HEK293 (cell line): ENCODE data around the gene KIFC1.

Experiments
- CTCF ChIA-PET: fragments of 350-600 bp; formaldehyde crosslinking; extraction: SDS; loops from one replicate; lab custom pipeline; 2021; ENCODE audit warnings: antibody characterized with exemption; lab: Yijun Ruan, JAX
- POLR2A ChIA-PET: fragments of 300-600 bp; formaldehyde crosslinking; extraction: SDS; loops from one replicate; lab custom pipeline; 2020; ENCODE audit warnings: antibody characterized with exemption, inconsistent platforms; lab: Yijun Ruan, JAX
- H3K27ac ChIP-seq: fragments of 200-500 bp; sonication (Bioruptor generic); 2 replicates; pipeline ENCODE4 v1.5.1; 2014; ENCODE audit warnings: low read depth, low read length, control low read depth, inconsistent platforms; ENCODE audit errors: extremely low read depth
- H3K36me3 ChIP-seq, 2 experiments: fragments of 200-500 bp in 1 of 2; sonication (Bioruptor generic) in 1 of 2; 1 replicate in 1 of 2; 2 replicates in 1 of 2; pipeline ENCODE4 v1.5.1; 2014 to 2017; ENCODE audit warnings: inconsistent platforms in 2 of 2, low read length in 2 of 2; ENCODE audit not compliant: control insufficient read depth in 2 of 2, insufficient read depth in 1 of 2
- H3K4me1 ChIP-seq: fragments of 200-500 bp; sonication (Bioruptor generic); 2 replicates; pipeline ENCODE4 v1.5.1; 2014; ENCODE audit warnings: mild to moderate bottlenecking, low read length, inconsistent platforms; ENCODE audit not compliant: control insufficient read depth, insufficient read depth
- H3K4me3 ChIP-seq: 2 replicates; pipeline ENCODE4 v1.5.1; 2011; ENCODE audit warnings: low read depth, mild to moderate bottlenecking, control low read depth, low read length, moderate library complexity
- H3K9me3 ChIP-seq: fragments of 200-500 bp; sonication (Bioruptor generic); 2 replicates; pipeline ENCODE4 v1.5.1; 2014; ENCODE audit warnings: low read depth, low read length, inconsistent platforms; ENCODE audit not compliant: control insufficient read depth, insufficient read depth
- FEZF1 ChIP-seq: fragments of 450-650 bp; formaldehyde crosslinking; IDR thresholded peaks from 2 replicates; pipeline ENCODE4 v1.5.1; 2016; ENCODE audit warnings: missing biosample characterization, missing genetic modification characterization
- GFI1B ChIP-seq: fragments of 450-650 bp; formaldehyde crosslinking; IDR thresholded peaks from 2 replicates; pipeline ENCODE4 v1.5.1; 2016; ENCODE audit warnings: missing biosample characterization, missing genetic modification characterization
- HOXD13 ChIP-seq: sonication (generic); formaldehyde crosslinking; IDR thresholded peaks from 2 replicates; pipeline ENCODE4 v1.8.0; 2022; ENCODE audit warnings: missing genetic modification reagents, borderline replicate concordance
- KLF10 ChIP-seq: fragments of 450-650 bp; IDR thresholded peaks from 2 replicates; pipeline ENCODE4 v1.5.1; 2018; ENCODE audit warnings: missing biosample characterization, mild to moderate bottlenecking, missing genetic modification characterization
- PRDM4 ChIP-seq: fragments of 450-650 bp; formaldehyde crosslinking; IDR thresholded peaks from 2 replicates; pipeline ENCODE4 v1.5.1; 2017; ENCODE audit warnings: missing biosample characterization, missing genetic modification characterization
- SALL2 ChIP-seq: fragments of 450-650 bp; formaldehyde crosslinking; IDR thresholded peaks from 2 replicates; pipeline ENCODE4 v1.5.0; 2017; ENCODE audit warnings: missing biosample characterization, mild to moderate bottlenecking, missing genetic modification characterization, borderline replicate concordance
- ZBTB1 ChIP-seq: fragments of 450-650 bp; formaldehyde crosslinking; IDR thresholded peaks from 2 replicates; pipeline ENCODE4 v1.5.1; 2016; ENCODE audit warnings: missing biosample characterization, missing genetic modification characterization
- ZFP37 ChIP-seq: fragments of 450-650 bp; formaldehyde crosslinking; IDR thresholded peaks from 2 replicates; pipeline ENCODE4 v1.5.1; 2016; ENCODE audit warnings: missing biosample characterization, missing genetic modification characterization
- ZNF174 ChIP-seq: fragments of 450-650 bp; formaldehyde crosslinking; IDR thresholded peaks from 2 replicates; pipeline ENCODE4 v1.5.0; 2017; ENCODE audit warnings: missing biosample characterization, mild to moderate bottlenecking, missing genetic modification characterization
- ZNF335 ChIP-seq: fragments of 450-650 bp; formaldehyde crosslinking; conservative IDR thresholded peaks from 2 replicates; pipeline ENCODE4 v1.5.1; 2016; ENCODE audit warnings: missing biosample characterization, missing genetic modification characterization
- ZNF404 ChIP-seq: fragments of 450-650 bp; formaldehyde crosslinking; IDR thresholded peaks from 2 replicates; pipeline ENCODE4 v1.5.1; 2017; ENCODE audit warnings: missing biosample characterization, missing genetic modification characterization
- ZNF48 ChIP-seq: fragments of 450-650 bp; formaldehyde crosslinking; IDR thresholded peaks from 2 replicates; pipeline ENCODE4 v1.5.1; 2016; ENCODE audit warnings: missing biosample characterization, missing genetic modification characterization
- ZNF555 ChIP-seq: fragments of 450-650 bp; formaldehyde crosslinking; conservative IDR thresholded peaks from 2 replicates; pipeline ENCODE4 v1.5.1; 2017; ENCODE audit warnings: missing biosample characterization, mild to moderate bottlenecking, missing genetic modification characterization, inconsistent platforms
- ZNF560 ChIP-seq: fragments of 450-650 bp; formaldehyde crosslinking; IDR thresholded peaks from 2 replicates; pipeline ENCODE4 v1.5.1; 2017; ENCODE audit warnings: missing biosample characterization, missing genetic modification characterization, borderline replicate concordance
- ZNF571 ChIP-seq: fragments of 450-650 bp; formaldehyde crosslinking; IDR thresholded peaks from 2 replicates; pipeline ENCODE4 v1.5.0; 2017; ENCODE audit warnings: missing biosample characterization, missing genetic modification characterization
- ZNF639 ChIP-seq: fragments of 450-650 bp; formaldehyde crosslinking; IDR thresholded peaks from 2 replicates; pipeline ENCODE4 v1.5.1; 2016; ENCODE audit warnings: missing biosample characterization, missing genetic modification characterization
- ZNF76 ChIP-seq: fragments of 450-650 bp; formaldehyde crosslinking; IDR thresholded peaks from 2 replicates; pipeline ENCODE4; 2016; ENCODE audit warnings: low read depth, missing biosample characterization, missing genetic modification characterization, borderline replicate concordance
- ZNF776 ChIP-seq: fragments of 450-650 bp; formaldehyde crosslinking; IDR thresholded peaks from 2 replicates; pipeline ENCODE4 v1.5.0; 2017; ENCODE audit warnings: missing biosample characterization, missing genetic modification characterization, borderline replicate concordance
- TF ChIP-seq, protein P1 (sequence below): fragments of 450-650 bp; formaldehyde crosslinking; IDR thresholded peaks from 2 replicates; pipeline ENCODE4 v1.5.1; 2016; ENCODE audit warnings: missing biosample characterization, missing genetic modification characterization
- TF ChIP-seq, protein P2 (sequence below): fragments of 450-650 bp; formaldehyde crosslinking; IDR thresholded peaks from 2 replicates; pipeline ENCODE4 v1.5.1; 2016; ENCODE audit warnings: missing biosample characterization, missing genetic modification characterization

The KIFC1 gene

DNA sequence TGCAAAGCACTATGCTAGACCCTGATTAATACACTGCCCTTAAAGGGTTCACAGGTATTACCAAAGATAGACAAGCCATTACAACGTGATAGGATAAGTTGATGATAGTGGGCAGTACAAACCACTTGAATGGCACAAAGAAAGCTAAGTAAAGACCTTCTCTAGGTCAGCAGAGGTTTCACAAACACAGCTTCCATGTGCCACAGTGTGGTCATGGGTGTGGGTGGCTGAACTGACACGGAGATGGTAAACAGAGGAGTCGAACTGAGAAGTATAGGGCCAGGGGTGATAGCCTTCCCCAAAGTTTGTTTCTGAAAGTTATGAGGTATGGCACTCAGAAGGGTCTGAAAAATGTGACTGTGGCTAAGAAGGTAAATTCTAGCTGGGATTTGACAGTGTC lies 67.1 kb downstream of the KIFC1 start:
- POLR2A ChIA-PET, result interaction anchor here (1.2 kb wide), 1 partner anchor 121 kb away, joined by 3 read pairs; the partner anchor contains the start of gene BAK1
- H3K4me3 ChIP-seq, result no peak overlapping the region
- no peaks in the 10 kb centered on the region for H3K9me3 ChIP-seq
- H3K27ac ChIP-seq, result no peak overlapping the region
- CTCF ChIA-PET, result no interaction called here
- no peaks in the 10 kb centered on the region for H3K4me1 ChIP-seq
- peaks cover 0 to 21% of the 10 kb centered on the region in 2 experiments; a peak in 1 of 3 replicates for H3K36me3 ChIP-seq
- no peak for TF ChIP-seq ZBTB1 (tag by site-specific recombination)
- TF ChIP-seq ZNF571 (tag by site-specific recombination), result no peak
- TF ChIP-seq ZNF335 (tag by site-specific recombination), result no peak
- TF ChIP-seq, protein P1, sequence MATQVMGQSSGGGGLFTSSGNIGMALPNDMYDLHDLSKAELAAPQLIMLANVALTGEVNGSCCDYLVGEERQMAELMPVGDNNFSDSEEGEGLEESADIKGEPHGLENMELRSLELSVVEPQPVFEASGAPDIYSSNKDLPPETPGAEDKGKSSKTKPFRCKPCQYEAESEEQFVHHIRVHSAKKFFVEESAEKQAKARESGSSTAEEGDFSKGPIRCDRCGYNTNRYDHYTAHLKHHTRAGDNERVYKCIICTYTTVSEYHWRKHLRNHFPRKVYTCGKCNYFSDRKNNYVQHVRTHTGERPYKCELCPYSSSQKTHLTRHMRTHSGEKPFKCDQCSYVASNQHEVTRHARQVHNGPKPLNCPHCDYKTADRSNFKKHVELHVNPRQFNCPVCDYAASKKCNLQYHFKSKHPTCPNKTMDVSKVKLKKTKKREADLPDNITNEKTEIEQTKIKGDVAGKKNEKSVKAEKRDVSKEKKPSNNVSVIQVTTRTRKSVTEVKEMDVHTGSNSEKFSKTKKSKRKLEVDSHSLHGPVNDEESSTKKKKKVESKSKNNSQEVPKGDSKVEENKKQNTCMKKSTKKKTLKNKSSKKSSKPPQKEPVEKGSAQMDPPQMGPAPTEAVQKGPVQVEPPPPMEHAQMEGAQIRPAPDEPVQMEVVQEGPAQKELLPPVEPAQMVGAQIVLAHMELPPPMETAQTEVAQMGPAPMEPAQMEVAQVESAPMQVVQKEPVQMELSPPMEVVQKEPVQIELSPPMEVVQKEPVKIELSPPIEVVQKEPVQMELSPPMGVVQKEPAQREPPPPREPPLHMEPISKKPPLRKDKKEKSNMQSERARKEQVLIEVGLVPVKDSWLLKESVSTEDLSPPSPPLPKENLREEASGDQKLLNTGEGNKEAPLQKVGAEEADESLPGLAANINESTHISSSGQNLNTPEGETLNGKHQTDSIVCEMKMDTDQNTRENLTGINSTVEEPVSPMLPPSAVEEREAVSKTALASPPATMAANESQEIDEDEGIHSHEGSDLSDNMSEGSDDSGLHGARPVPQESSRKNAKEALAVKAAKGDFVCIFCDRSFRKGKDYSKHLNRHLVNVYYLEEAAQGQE, result no peak
- TF ChIP-seq ZNF555, result no peak
- TF ChIP-seq, protein P2, sequence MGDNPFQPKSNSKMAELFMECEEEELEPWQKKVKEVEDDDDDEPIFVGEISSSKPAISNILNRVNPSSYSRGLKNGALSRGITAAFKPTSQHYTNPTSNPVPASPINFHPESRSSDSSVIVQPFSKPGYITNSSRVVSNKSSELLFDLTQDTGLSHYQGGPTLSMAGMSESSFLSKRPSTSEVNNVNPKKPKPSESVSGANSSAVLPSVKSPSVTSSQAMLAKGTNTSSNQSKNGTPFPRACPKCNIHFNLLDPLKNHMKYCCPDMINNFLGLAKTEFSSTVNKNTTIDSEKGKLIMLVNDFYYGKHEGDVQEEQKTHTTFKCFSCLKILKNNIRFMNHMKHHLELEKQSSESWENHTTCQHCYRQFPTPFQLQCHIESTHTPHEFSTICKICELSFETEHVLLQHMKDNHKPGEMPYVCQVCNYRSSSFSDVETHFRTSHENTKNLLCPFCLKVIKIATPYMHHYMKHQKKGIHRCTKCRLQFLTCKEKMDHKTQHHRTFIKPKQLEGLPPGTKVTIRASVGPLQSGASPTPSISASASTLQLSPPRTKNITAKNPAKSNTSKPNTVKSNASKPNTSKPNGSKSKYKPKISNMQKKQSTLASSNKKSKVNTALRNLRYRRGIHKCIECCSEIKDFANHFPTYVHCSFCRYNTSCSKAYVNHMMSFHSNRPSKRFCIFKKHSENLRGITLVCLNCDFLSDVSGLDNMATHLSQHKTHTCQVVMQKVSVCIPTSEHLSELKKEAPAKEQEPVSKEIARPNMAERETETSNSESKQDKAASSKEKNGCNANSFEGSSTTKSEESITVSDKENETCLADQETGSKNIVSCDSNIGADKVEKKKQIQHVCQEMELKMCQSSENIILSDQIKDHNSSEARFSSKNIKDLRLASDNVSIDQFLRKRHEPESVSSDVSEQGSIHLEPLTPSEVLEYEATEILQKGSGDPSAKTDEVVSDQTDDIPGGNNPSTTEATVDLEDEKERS (tag by site-specific recombination), result no peak
- TF ChIP-seq SALL2, result no peak
- no peak for TF ChIP-seq ZNF76 (tag by site-specific recombination)
- TF ChIP-seq ZFP37 (tag by site-specific recombination), result no peak
- TF ChIP-seq ZNF639 (tag by site-specific recombination), result no peak
- TF ChIP-seq ZNF776, result no peak

- TF ChIP-seq, protein P2 (tag by site-specific recombination), result no peak
- TF ChIP-seq FEZF1 (tag by site-specific recombination) (no peak), ZNF48 (tag by site-specific recombination) (no peak), GFI1B (tag by site-specific recombination) (no peak), HOXD13 (CRISPR knock-in tag) (no peak), PRDM4 (tag by site-specific recombination) (no peak), KLF10 (tag by site-specific recombination) (no peak), ZNF560 (tag by site-specific recombination) (no peak), ZNF404 (tag by site-specific recombination) (no peak), ZNF174 (tag by site-specific recombination) (no peak), SALL2 (no peak)
- ChIA-PET CTCF (interaction anchor here (1.0 kb wide), 1 partner anchor 33 kb away, joined by 3 read pairs; no protein-coding TSS in a partner anchor), POLR2A (interaction anchor here (1.2 kb wide), 1 partner anchor 121 kb away, joined by 3 read pairs; the partner anchor contains the start of gene BAK1)
- Histone ChIP-seq H3K36me3 (peaks cover 0 to 21% of the 10 kb centered on the region in 2 experiments; a peak in 1 of 3 replicates), H3K4me1 (no peaks in the 10 kb centered on the region), H3K9me3 (no peaks in the 10 kb centered on the region), H3K4me3 (no peak overlapping the region), H3K27ac (no peak overlapping the region)
Measured at GRCh38 chr6:33459226-33459625, 67.6 kb downstream of the KIFC1 start.
